Calu3 (cell line): Measurements from ENCODE around the gene SPATA7. TPM values are rescaled to one million over a fixed set of nuclear protein-coding genes. Genes with fewer than 3 reads are reported as not detected.

Experiments used
- BruUV-seq: library from RNA; stranded (reverse); fragments of 400-500 nt; replicated peaks from 2 replicates; lab custom pipeline; 2021; lab: Mats Ljungman, UMichigan
- CTCF ChIA-PET: fragments of 300-600 bp; sonication (Branson Sonifier 250); formaldehyde crosslinking; loops from one replicate; lab custom pipeline; 2022; ENCODE audit warnings: antibody characterized with exemption; lab: Charles Lee
- DNase-seq: peaks from one replicate; pipeline ENCODE4 v3.0.0; 2022
- H3K27ac Mint-ChIP-seq: one replicate; pipeline ENCODE4 v1.8.0; 2022; ENCODE audit warnings: mixed read lengths; ENCODE audit not compliant: unreplicated experiment
- H3K27me3 Mint-ChIP-seq: one replicate; pipeline ENCODE4 v1.8.0; 2022; ENCODE audit warnings: mixed read lengths; ENCODE audit not compliant: unreplicated experiment
- H3K36me3 Mint-ChIP-seq: one replicate; pipeline ENCODE4 v1.8.0; 2022; ENCODE audit warnings: mild to moderate bottlenecking, moderate library complexity, mixed read lengths; ENCODE audit not compliant: insufficient read depth, unreplicated experiment
- H3K4me1 Mint-ChIP-seq: one replicate; pipeline ENCODE4 v1.8.0; 2022; ENCODE audit warnings: mild to moderate bottlenecking, low read depth, mixed read lengths; ENCODE audit not compliant: unreplicated experiment
- H3K4me3 Mint-ChIP-seq: one replicate; pipeline ENCODE4 v1.8.0; 2022; ENCODE audit warnings: mild to moderate bottlenecking, low read depth, moderate library complexity, mixed read lengths; ENCODE audit not compliant: unreplicated experiment
- H3K9me3 Mint-ChIP-seq: one replicate; pipeline ENCODE4 v1.8.0; 2022; ENCODE audit warnings: low read depth, mixed read lengths; ENCODE audit not compliant: unreplicated experiment
- intact Hi-C: fragments of 100-400 bp; cut with micrococcal nuclease; formaldehyde crosslinking; loops from one replicate; pipeline ENCODE4 v1.10.0; 2022; ENCODE audit not compliant: unreplicated experiment
- total RNA-seq: library from RNA; stranded (reverse); gene quantifications from 2 replicates; pipeline ENCODE4 v1.2.3, GENCODE V29; 2022
- TF ChIP-seq, protein P1 (sequence below): fragments of 200-600 bp; IDR thresholded peaks from one replicate; pipeline ENCODE4 v1.8.0; 2022; ENCODE audit warnings: antibody characterized with exemption; ENCODE audit not compliant: unreplicated experiment

SPATA7 gene
- total RNA-seq, 1 experiment from 2014 or later, result 8.1 TPM

DNA sequence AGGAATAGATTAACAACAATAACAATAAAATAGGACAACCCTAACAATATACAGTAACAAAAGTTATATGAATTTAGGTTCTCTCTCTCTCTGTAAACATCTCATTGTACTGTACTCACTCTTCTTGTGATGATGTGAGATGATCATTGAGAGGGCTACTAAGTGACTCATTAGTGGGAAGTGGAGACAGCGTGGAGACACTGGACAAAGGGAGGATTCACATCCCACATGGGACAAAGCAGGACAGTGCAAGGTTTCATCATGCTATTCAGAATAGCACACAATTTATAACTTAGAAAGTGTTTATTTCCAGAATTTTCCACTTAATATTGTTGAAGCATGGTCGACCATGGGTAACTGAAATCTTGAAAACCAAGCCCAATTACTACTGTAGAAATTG, 26.0 kb upstream of the SPATA7 start:
- Mint-ChIP-seq H3K9me3 (no peaks in the 10 kb centered on the region), H3K27me3 (peaks cover 36% of the 10 kb centered on the region), H3K4me1 (no peaks in the 10 kb centered on the region), H3K4me3 (no peak overlapping the region), H3K36me3 (no peaks in the 10 kb centered on the region), H3K27ac (no peak overlapping the region)
- TF ChIP-seq, protein P1, sequence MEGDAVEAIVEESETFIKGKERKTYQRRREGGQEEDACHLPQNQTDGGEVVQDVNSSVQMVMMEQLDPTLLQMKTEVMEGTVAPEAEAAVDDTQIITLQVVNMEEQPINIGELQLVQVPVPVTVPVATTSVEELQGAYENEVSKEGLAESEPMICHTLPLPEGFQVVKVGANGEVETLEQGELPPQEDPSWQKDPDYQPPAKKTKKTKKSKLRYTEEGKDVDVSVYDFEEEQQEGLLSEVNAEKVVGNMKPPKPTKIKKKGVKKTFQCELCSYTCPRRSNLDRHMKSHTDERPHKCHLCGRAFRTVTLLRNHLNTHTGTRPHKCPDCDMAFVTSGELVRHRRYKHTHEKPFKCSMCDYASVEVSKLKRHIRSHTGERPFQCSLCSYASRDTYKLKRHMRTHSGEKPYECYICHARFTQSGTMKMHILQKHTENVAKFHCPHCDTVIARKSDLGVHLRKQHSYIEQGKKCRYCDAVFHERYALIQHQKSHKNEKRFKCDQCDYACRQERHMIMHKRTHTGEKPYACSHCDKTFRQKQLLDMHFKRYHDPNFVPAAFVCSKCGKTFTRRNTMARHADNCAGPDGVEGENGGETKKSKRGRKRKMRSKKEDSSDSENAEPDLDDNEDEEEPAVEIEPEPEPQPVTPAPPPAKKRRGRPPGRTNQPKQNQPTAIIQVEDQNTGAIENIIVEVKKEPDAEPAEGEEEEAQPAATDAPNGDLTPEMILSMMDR, result no peak
- intact Hi-C loops, result no loop called here
- BruUV-seq, result no TSS peak
- CTCF ChIA-PET, result interaction anchor here (0.7 kb wide), 1 partner anchor 180 kb away, joined by 3 read pairs; no protein-coding TSS in a partner anchor
- DNase-seq, result no peak

GRCh38 chr14:88363644-88364043, 21.8 kb upstream of the SPATA7 start:
- TF ChIP-seq, protein P1, result no peak
- CTCF ChIA-PET, result no interaction called here
- no TSS peak for BruUV-seq
- no peak for DNase-seq
- Mint-ChIP-seq H3K4me1 (no peaks in the 10 kb centered on the region), H3K4me3 (no peak overlapping the region), H3K9me3 (no peaks in the 10 kb centered on the region), H3K36me3 (no peaks in the 10 kb centered on the region), H3K27ac (no peak overlapping the region), H3K27me3 (peaks cover 38% of the 10 kb centered on the region)
- intact Hi-C loops, result no loop called here

- Mint-ChIP-seq H3K4me1 (no peaks in the 10 kb centered on the region), H3K9me3 (no peaks in the 10 kb centered on the region), H3K4me3 (no peak overlapping the region), H3K27ac (no peak overlapping the region), H3K36me3 (no peaks in the 10 kb centered on the region), H3K27me3 (peaks cover 38% of the 10 kb centered on the region)
- BruUV-seq, result no TSS peak
- TF ChIP-seq, protein P1, result no peak
- CTCF ChIA-PET, result interaction anchor here (1.2 kb wide), 1 partner anchor 176 kb away, joined by 3 read pairs; no protein-coding TSS in a partner anchor
- DNase-seq, result no peak
- intact Hi-C loops, result no loop called here
Observed at GRCh38 chr14:88364710-88365413, 20.6 kb upstream of the SPATA7 start.

GRCh38 chr14:88369496-88369895, 16.0 kb upstream of the SPATA7 start:
- Mint-ChIP-seq H3K4me1 (no peaks in the 10 kb centered on the region), H3K9me3 (no peaks in the 10 kb centered on the region), H3K27ac (no peak overlapping the region), H3K4me3 (no peak overlapping the region), H3K36me3 (no peaks in the 10 kb centered on the region), H3K27me3 (peaks cover 43% of the 10 kb centered on the region)
- DNase-seq, result no peak
- TF ChIP-seq, protein P1, result no peak
- no TSS peak for BruUV-seq
- CTCF ChIA-PET, result no interaction called here
- intact Hi-C loops, result no loop called here
